SKM-1 treated with dmso at 0.1 percent for 144 hours (cell line): Measurements from ENCODE around the gene KCNH1.
A peak's percentile ranks its signal among the peaks of the same experiment; 100 is the strongest.

Source experiments
- DNase-seq: peaks from one replicate; lab custom pipeline; 2025; ENCODE audit not compliant: unreplicated experiment; lab: John Stamatoyannopoulos, UW

The KCNH1 gene

DNA sequence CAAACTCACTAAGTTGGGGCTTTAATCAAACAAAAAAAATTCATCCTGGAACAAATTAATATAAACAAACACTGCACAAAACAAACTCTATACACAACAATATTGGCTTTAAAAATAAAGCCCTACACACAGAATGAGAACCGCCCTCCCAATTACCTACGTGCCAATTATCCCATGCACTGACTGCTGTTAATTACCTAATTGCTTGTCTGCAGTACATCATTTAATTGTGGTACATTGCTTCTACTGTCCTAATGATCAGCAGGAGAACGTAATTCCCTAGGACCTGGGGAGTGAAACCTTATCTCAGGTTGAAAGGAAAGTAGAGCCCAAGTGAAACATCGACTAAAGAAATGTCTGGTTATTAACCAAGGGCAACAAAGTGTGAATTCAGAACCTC, 364.5 kb downstream of the KCNH1 start:
- no peak for DNase-seq

DNA sequence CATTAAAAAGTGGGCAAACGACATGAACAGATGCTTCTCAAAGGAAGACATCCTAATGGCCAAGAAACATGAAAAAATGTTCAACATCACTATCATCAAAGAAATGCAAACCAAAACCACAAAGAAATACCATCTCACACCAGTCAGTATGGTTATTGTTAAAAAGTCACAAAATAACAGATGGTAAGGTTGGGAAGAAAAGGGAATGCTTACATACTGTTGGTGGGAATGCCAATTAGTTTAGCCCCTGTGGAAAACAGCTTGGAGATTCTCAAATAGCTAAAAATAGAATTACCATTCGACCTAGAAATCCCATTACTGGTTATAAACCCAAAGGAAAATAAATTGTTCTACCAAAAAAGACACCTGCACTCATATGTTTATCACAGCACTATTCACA, 369.4 kb downstream of the KCNH1 start:
- DNase-seq, result no peak

GRCh38 chr1:210758761-210759160, 375.2 kb downstream of the KCNH1 start:
- DNase-seq, result no peak

DNA sequence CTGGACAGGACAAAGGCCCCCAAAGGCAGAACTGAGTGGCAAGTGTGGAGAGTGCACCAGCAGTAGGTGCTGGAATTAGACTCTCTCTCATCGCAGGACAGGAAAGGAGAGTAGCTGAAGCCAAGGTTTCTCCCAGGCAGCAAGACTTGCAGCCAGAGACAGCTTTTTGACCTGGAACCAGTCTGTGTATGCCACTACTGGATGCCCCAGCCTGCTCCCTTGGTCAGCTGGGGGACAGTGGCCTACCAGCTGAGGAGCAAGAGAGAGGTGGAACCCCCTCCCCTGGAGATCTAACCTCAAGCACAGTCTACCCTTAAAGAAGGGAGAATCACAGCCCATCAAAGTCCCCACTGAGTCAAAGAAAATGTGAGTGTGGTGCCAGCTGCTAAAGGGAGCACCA, 375.7 kb downstream of the KCNH1 start:
- no peak for DNase-seq

GRCh38 chr1:210757677-210758076, 376.3 kb downstream of the KCNH1 start:
- no peak for DNase-seq

- DNase-seq, result no peak
Observed at GRCh38 chr1:210755991-210756659, 377.8 kb downstream of the KCNH1 start.

- no peak for DNase-seq
Observed at GRCh38 chr1:210754878-210755665, 378.9 kb downstream of the KCNH1 start.

DNA sequence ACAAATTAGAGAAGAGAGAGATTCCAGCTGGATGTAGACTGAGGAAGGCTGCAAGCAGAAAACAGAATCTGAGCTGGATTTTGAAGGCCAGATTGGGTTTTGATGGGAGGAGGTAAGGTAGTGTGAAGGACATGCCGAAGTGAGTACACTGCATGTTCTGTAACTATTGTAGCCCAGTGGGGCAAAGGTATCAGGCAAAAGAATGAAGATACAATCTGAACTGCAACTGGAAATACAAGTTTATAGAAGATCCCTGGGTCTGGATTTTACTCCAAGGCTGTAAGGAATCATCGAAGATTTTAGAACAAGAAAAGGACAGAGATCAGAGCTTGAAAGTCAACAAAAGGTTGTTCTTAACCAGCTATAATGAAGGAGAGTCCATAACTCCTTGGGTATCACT, 382.0 kb downstream of the KCNH1 start:
- no peak for DNase-seq

DNA sequence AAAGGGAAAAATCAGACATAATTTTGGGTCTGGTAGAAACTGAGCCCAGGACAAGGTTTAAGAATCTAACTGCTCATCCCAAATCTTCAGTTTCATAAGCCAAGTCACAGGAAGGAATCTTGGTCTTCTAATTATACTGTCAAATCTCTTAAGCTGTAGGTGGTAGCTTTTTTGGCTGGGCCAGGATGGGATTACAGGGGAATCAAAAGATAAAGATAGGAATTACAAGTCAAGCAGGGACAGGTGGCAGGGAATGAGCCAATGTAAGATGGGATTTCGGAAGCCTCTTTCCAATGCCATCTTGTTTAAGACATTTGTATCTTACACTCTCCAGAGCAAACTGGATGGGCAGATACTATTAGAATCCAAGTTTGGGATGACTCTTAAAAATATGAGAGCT, 383.5 kb downstream of the KCNH1 start:
- no peak for DNase-seq

GRCh38 chr1:210748796-210749195, 385.2 kb downstream of the KCNH1 start:
- no peak for DNase-seq

DNA sequence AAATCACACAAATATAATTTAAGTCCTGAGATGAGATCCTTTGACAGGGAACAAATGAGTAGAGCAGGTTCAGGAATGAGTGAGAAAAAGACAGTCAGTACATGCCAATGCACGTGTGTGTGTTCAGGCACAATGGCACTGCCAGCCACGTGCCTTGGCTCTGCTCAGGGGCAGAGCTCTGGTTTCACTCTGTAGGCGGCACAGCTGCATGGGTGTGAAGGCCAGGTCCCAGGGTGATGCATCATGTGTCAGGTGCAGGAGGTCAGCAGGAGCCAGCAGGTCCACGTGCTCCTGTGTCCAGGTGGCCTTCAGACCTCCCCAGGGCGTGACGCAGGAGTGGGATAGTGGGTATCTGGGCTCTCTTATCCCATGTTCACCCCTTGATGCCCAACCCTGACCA, 386.1 kb downstream of the KCNH1 start:
- no peak for DNase-seq

DNA sequence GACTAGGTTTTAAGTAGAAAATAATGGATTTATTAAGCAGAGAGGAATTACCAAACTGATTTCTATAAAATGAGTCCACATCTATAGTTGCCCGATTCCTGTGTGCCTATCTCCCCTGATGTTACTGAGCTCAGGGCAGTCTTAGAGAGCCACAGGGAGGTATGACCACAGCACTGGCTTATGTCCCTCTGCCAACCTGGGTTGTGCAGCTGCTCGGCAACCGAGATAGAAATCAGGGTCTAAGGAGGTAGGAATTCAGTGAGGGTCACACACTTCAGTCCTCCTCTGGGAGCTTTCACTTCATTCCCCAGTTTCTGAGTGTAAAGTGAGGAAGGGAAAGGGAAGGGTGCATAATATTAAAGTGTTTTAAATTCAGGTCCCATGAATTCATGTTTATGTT, 386.8 kb downstream of the KCNH1 start:
- no peak for DNase-seq

- no peak for DNase-seq
Observed at GRCh38 chr1:210746024-210746731, 387.8 kb downstream of the KCNH1 start.

DNA sequence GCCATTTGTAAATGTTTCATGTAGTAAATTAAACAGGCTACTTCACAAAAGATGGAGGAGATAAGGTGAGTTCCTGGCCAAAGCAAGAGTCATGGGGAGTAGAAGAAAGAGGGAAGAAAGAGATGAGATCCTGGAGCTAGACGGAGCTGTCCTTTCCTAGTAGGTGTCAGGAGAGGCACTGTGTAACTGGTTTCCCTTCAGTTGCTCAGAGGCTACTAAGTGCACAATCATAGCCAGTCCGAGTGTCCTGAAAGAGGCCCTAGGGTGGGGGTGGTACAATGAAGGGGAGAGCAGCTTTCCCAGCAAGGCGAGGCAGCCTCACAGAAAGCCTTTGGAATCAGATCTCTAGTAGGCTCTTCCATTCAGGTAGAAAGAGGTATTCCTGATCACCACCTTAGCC, 390.9 kb downstream of the KCNH1 start:
- no peak for DNase-seq

DNA sequence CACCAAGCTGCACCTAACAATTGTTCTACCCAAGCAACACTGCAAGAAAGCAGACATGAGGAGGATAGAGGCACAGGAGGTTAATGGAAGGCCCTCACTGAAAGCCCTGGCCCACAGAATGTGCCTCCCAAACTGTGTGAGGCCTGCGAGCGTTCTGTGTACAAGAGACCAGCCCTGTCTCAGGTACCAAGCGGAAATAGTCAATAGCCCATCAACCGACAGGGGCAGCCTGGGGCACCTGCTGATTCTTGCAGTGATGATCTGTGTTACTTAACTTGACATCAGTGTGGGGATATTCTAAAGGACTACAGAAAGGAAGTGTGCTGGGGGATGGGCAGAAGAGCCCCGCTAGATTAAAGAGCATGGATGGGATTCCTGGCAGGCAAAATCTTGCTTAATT, 392.4 kb downstream of the KCNH1 start:
- DNase-seq, result no peak

GRCh38 chr1:210739627-210740026, 394.3 kb downstream of the KCNH1 start:
- no peak for DNase-seq

DNA sequence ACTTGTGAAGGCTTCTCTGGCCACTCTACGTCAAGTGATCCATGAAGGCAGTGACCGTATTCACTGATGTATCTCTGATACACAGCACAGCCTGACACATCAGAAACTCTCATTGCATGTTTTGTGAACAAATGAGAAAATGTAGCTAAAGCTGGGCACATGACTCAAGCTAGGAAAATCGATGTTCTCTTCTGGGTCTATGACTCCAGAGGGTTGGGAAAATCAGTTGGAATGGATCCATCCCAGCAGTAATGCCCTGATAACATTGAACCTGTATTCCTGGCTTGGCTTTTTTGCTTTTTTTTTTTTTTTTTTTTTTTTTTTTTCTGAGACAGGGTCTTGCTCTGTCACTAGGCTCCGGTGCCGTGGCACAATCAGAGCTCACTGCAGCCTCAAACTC, 395.7 kb downstream of the KCNH1 start:
- DNase-seq, result no peak

- no peak for DNase-seq
Observed at GRCh38 chr1:210736713-210737112, 397.2 kb downstream of the KCNH1 start.

GRCh38 chr1:210731597-210731996, 402.4 kb downstream of the KCNH1 start:
- DNase-seq, result no peak

DNA sequence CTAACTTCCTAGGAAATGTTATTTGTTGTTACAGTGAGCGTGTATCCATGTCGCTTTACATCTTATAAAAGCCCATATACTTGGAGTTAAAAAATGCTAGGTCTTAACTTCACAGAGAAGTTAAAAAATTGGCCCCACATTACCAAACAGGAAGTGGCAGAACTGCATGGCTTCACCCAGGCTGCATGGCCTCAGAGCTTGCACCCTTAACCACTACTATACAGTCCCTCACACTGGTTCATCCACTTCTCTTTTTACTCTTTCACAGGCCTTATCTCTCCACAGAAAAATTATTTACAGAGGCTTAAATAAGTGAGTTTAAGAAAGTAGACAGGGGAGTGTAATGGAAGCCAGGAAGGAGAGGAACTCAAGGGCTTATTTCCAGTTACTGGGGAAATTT, 402.8 kb downstream of the KCNH1 start:
- DNase-seq, result peak; percentile 92

DNA sequence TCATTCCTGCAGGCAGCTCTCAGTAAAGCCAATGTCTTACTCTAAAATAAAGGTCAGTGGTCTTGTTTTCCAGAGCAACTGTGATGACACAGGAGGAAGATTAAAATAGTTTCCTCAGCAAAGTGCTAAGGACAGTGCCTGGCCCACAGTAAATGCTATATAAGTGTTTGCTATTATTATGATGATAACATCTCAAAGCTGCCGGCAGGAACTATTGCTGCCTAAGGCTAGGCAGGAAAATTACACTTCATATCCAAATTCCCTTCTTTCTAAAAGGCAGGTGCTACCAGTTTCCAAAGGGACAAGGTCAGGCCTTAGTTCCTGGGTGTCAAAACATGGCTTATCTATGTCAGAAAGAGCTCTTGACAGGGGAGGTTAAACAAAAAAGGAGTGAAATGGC, 403.9 kb downstream of the KCNH1 start:
- no peak for DNase-seq
